WTC11 (cell line): Measurements from ENCODE around the gene CMC1. TPM values are rescaled to one million over a fixed set of nuclear protein-coding genes. Genes with fewer than 3 reads are reported as not detected.

Source experiments
- ATAC-seq: fragments of 200-7000 bp; cut with Tn5 transposase; 2 replicates; pipeline ENCODE4 v1.10.0; 2021; ENCODE audit warnings: mild to moderate bottlenecking, moderate library complexity
- CTCF ChIA-PET: fragments of 300-600 bp; sonication (Branson Sonifier 250); formaldehyde crosslinking; loops from one replicate; lab custom pipeline; 2021; ENCODE audit warnings: antibody characterized with exemption; lab: Charles Lee
- POLR2A ChIA-PET: fragments of 350-600 bp; sonication (Branson Sonifier 250); formaldehyde crosslinking; loops from one replicate; lab custom pipeline; 2021; ENCODE audit warnings: antibody characterized with exemption; lab: Charles Lee
- DNase-seq: peaks from one replicate; pipeline ENCODE4 v3.0.0; 2021; ENCODE audit warnings: low spot score
- H3K27ac Mint-ChIP-seq: 2 replicates; pipeline ENCODE4 v1.8.0; 2021; ENCODE audit warnings: mixed read lengths
- H3K27me3 Mint-ChIP-seq: 2 replicates; pipeline ENCODE4 v1.8.0; 2021; ENCODE audit warnings: low read depth, mild to moderate bottlenecking, moderate library complexity, mixed read lengths
- H3K36me3 Mint-ChIP-seq: 2 replicates; pipeline ENCODE4 v1.8.0; 2021; ENCODE audit warnings: mixed read lengths
- H3K4me1 Mint-ChIP-seq: 2 replicates; pipeline ENCODE4 v1.8.0; 2022; ENCODE audit warnings: mixed read lengths
- H3K4me3 Mint-ChIP-seq: 2 replicates; pipeline ENCODE4 v1.8.0; 2021; ENCODE audit warnings: mild to moderate bottlenecking, moderate library complexity, mixed read lengths
- H3K9me3 Mint-ChIP-seq: 2 replicates; pipeline ENCODE4 v1.8.0; 2021; ENCODE audit warnings: mixed read lengths
- CTCF ChIP-seq: fragments of 200-600 bp; IDR thresholded peaks from 2 replicates; pipeline ENCODE4 v1.8.0; 2022; ENCODE audit warnings: antibody characterized with exemption
- ELF4 ChIP-seq: sonication (generic); formaldehyde crosslinking; IDR thresholded peaks from 2 replicates; pipeline ENCODE4 v1.8.1; 2022; ENCODE audit warnings: low read depth, mild to moderate bottlenecking, moderate library complexity, missing genetic modification reagents
- ESRRA ChIP-seq: sonication (generic); formaldehyde crosslinking; IDR thresholded peaks from 2 replicates; pipeline ENCODE4 v1.8.1; 2022; ENCODE audit warnings: mild to moderate bottlenecking, missing genetic modification reagents, borderline replicate concordance
- HMGXB4 ChIP-seq: sonication (generic); formaldehyde crosslinking; IDR thresholded peaks from 2 replicates; pipeline ENCODE4 v1.8.1; 2023; ENCODE audit warnings: mild to moderate bottlenecking, moderate library complexity, missing genetic modification reagents
- IRF2 ChIP-seq: sonication (generic); formaldehyde crosslinking; IDR thresholded peaks from 2 replicates; pipeline ENCODE4 v1.8.0; 2022; ENCODE audit warnings: low read depth, missing genetic modification reagents, borderline replicate concordance
- MYBL2 ChIP-seq: sonication (generic); formaldehyde crosslinking; IDR thresholded peaks from 2 replicates; pipeline ENCODE4 v1.8.1; 2023; ENCODE audit warnings: mild to moderate bottlenecking, moderate library complexity, missing genetic modification reagents
- NFYB ChIP-seq: sonication (generic); formaldehyde crosslinking; conservative IDR thresholded peaks from 2 replicates; pipeline ENCODE4 v1.8.0; 2022; ENCODE audit warnings: low read depth, missing genetic modification reagents
- NR1H2 ChIP-seq: sonication (generic); formaldehyde crosslinking; IDR thresholded peaks from 2 replicates; pipeline ENCODE4 v1.9.0; 2021; ENCODE audit warnings: mild to moderate bottlenecking, moderate library complexity, missing genetic modification reagents
- PREB ChIP-seq: sonication (generic); formaldehyde crosslinking; IDR thresholded peaks from 2 replicates; pipeline ENCODE4 v1.8.1; 2022; ENCODE audit warnings: mild to moderate bottlenecking, missing genetic modification reagents, moderate library complexity, borderline replicate concordance
- SP1 ChIP-seq: sonication (generic); formaldehyde crosslinking; conservative IDR thresholded peaks from 2 replicates; pipeline ENCODE4 v1.8.1; 2022; ENCODE audit warnings: missing genetic modification reagents
- TCF7 ChIP-seq: sonication (generic); formaldehyde crosslinking; IDR thresholded peaks from 2 replicates; pipeline ENCODE4 v1.8.0; 2022; ENCODE audit warnings: mild to moderate bottlenecking, low read depth, missing genetic modification reagents, moderate library complexity
- TEAD4 ChIP-seq: sonication (generic); formaldehyde crosslinking; IDR thresholded peaks from 2 replicates; pipeline ENCODE4 v1.8.0; 2022; ENCODE audit warnings: mild to moderate bottlenecking, missing genetic modification reagents
- ZBTB43 ChIP-seq: sonication (generic); formaldehyde crosslinking; IDR thresholded peaks from 2 replicates; pipeline ENCODE4 v1.8.1; 2023; ENCODE audit warnings: mild to moderate bottlenecking, missing genetic modification reagents
- ZNF532 ChIP-seq: fragments of 250-450 bp; sonication (Bioruptor Pico); IDR thresholded peaks from 2 replicates; pipeline ENCODE4 v1.9.0; 2021; ENCODE audit warnings: mild to moderate bottlenecking, borderline replicate concordance
- total RNA-seq: library from RNA; stranded (reverse); gene quantifications from 3 replicates; pipeline ENCODE4 v1.2.3, GENCODE V29; 2021

The CMC1 gene
- total RNA-seq, 1 experiment from 2014 or later, result 25.3 TPM

GRCh38 chr3:28250999-28251398 is 9.6 kb downstream of the CMC1 start:
- Mint-ChIP-seq H3K9me3 (no peaks in the 10 kb centered on the region), H3K36me3 (no peaks in the 10 kb centered on the region), H3K4me3 (no peak overlapping the region), H3K27me3 (no peaks in the 10 kb centered on the region), H3K27ac (0 out of 2 replicates have a peak overlapping the region, but pooled peaks have one; percentile 9), H3K4me1 (peaks cover 62% of the 10 kb centered on the region)
- ChIA-PET CTCF (no interaction called here), POLR2A (no interaction called here)
- TF ChIP-seq CTCF (no peak), HMGXB4 (CRISPR knock-in tag) (no peak), ESRRA (CRISPR knock-in tag) (no peak), IRF2 (no peak), ZNF532 (no peak), NR1H2 (CRISPR knock-in tag) (no peak), TCF7 (CRISPR knock-in tag) (no peak), ZBTB43 (no peak)
- no peak for ATAC-seq
- DNase-seq, result no peak

- ChIA-PET CTCF (no interaction called here), POLR2A (no interaction called here)
- peaks cover 53% of the 10 kb centered on the region for H3K4me1 Mint-ChIP-seq
- no peaks in the 10 kb centered on the region for H3K9me3 Mint-ChIP-seq
- H3K27me3 Mint-ChIP-seq, result no peaks in the 10 kb centered on the region
- no peak overlapping the region for H3K27ac Mint-ChIP-seq
- no peaks in the 10 kb centered on the region for H3K36me3 Mint-ChIP-seq
- ATAC-seq, result no peak
- TF ChIP-seq NFYB (CRISPR knock-in tag), result no peak
- no peak for TF ChIP-seq PREB (CRISPR knock-in tag)
- TF ChIP-seq TEAD4 (CRISPR knock-in tag), result no peak
- TF ChIP-seq ELF4 (CRISPR knock-in tag), result no peak
- no peak for TF ChIP-seq SP1
- TF ChIP-seq MYBL2, result no peak
- H3K4me3 Mint-ChIP-seq, result no peak overlapping the region
- no peak for DNase-seq
Observed at GRCh38 chr3:28252001-28252431, 10.6 kb downstream of the CMC1 start.
